Fibroblast of mammary gland (primary cell): Measurements from ENCODE around the gene TUBB4B.
A peak's percentile ranks its signal among the peaks of the same experiment; 100 is the strongest.

Experiments used
- DNase-seq: peaks from one replicate; pipeline ENCODE4 v3.0.0-alpha.2; 2010; ENCODE audit warnings: low read depth
- H3K4me3 ChIP-seq: 2 replicates; pipeline ENCODE4 v1.5.1; 2011; ENCODE audit warnings: low read depth, mild to moderate bottlenecking, low read length, moderate library complexity; ENCODE audit not compliant: control insufficient read depth
- CTCF ChIP-seq: conservative IDR thresholded peaks from 2 replicates; pipeline ENCODE4 v1.5.1; 2011; ENCODE audit warnings: low read depth, low read length, inconsistent platforms; ENCODE audit not compliant: control insufficient read depth, insufficient read depth

TUBB4B gene

GRCh38 chr9:137201205-137201868 lies 39.8 kb upstream of the TUBB4B start:
- H3K4me3 ChIP-seq, result peak overlapping the region; percentile 63
- no peak for TF ChIP-seq CTCF
- no peak for DNase-seq

- DNase-seq, result no peak
- TF ChIP-seq CTCF, result no peak
- no peak overlapping the region for H3K4me3 ChIP-seq
These were observed 38.1 kb upstream of the TUBB4B start for GRCh38 chr9:137202966-137203365.

- H3K4me3 ChIP-seq, result peak overlapping the region; percentile 90
- no peak for TF ChIP-seq CTCF
- no peak for DNase-seq
These were observed 36.4 kb upstream of the TUBB4B start for GRCh38 chr9:137204731-137205125.

- peak within 1 kb of the TSS; percentile 90 for H3K4me3 ChIP-seq
- DNase-seq, result peak; percentile 75
- TF ChIP-seq CTCF, result no peak
These were observed 35.7 kb upstream of the TUBB4B start, which contains the start of the genes NDOR1 and TMEM203 for GRCh38 chr9:137205126-137206069. Gene NDOR1, plus strand, starts transcription at chr9:137205700. Its CDS starts 78 bp downstream, at chr9:137205778. Gene TMEM203, minus strand, starts transcription at chr9:137205648. Its CDS starts 234 bp downstream, at chr9:137205414.

- no peak for DNase-seq
These were observed 34.5 kb upstream of the TUBB4B start for GRCh38 chr9:137206602-137207001.

More at GRCh38 chr9:137206602-137207001, 34.5 kb upstream of the TUBB4B start:
- TF ChIP-seq CTCF, result no peak
- peak overlapping the region; percentile 90 for H3K4me3 ChIP-seq
